H1 (cell line): ENCODE measurements around the gene LIX1L. TPM values are rescaled to one million over a fixed set of nuclear protein-coding genes. Genes with fewer than 3 reads are reported as not detected.

Experiments used
- CTCF ChIA-PET: fragments of 300-600 bp; sonication (Branson Sonifier 250); formaldehyde crosslinking; loops from one replicate; lab custom pipeline; 2021; ENCODE audit not compliant: partially characterized antibody; lab: Charles Lee
- POLR2A ChIA-PET: fragments of 300-600 bp; sonication (Branson Sonifier 250); formaldehyde crosslinking; loops from one replicate; lab custom pipeline; 2021; ENCODE audit warnings: inconsistent platforms; ENCODE audit not compliant: partially characterized antibody; lab: Charles Lee
- DNase-seq, 2 experiments: peaks; one replicate each; pipeline versions ENCODE4 v3.0.0 to v3.0.0-alpha.2; 2010 to 2022; ENCODE audit warnings: low spot score in 2 of 2, low read depth in 1 of 2, mixed read lengths in 1 of 2
- FAIRE-seq: peaks from 2 replicates; lab custom pipeline; 2011; peaks lifted over from hg19 to GRCh38; lab: Jason Lieb, UNC
- H2AFZ ChIP-seq: 2 replicates; pipeline ENCODE4 v1.8.1; 2012; ENCODE audit warnings: low read length, inconsistent platforms
- H2AK5ac ChIP-seq: 2 replicates; pipeline ENCODE4 v1.6.1; 2013; ENCODE audit warnings: low read depth, low read length
- H2BK120ac ChIP-seq: replicated peaks from 2 replicates; pipeline ENCODE3; 2013; ENCODE audit warnings: low read depth, low read length, inconsistent platforms
- H2BK12ac ChIP-seq: 2 replicates; pipeline ENCODE4 v1.6.1; 2013; ENCODE audit warnings: low read depth, low read length
- H2BK15ac ChIP-seq: 2 replicates; pipeline ENCODE4 v1.6.1; 2013; ENCODE audit warnings: low read length
- H2BK20ac ChIP-seq: 2 replicates; pipeline ENCODE4 v1.6.1; 2013; ENCODE audit warnings: low read length
- H2BK5ac ChIP-seq: 2 replicates; pipeline ENCODE4 v1.6.1; 2013; ENCODE audit warnings: low read depth, low read length
- H3K14ac ChIP-seq: 2 replicates; pipeline ENCODE4 v1.6.1; 2013; ENCODE audit warnings: inconsistent platforms; ENCODE audit not compliant: insufficient read length
- H3K18ac ChIP-seq: 2 replicates; pipeline ENCODE4 v1.6.1; 2013; ENCODE audit warnings: low read length; ENCODE audit errors: extremely low read depth
- H3K23ac ChIP-seq: 2 replicates; pipeline ENCODE4 v1.6.1; 2013; ENCODE audit warnings: inconsistent platforms; ENCODE audit not compliant: insufficient read length
- H3K23me2 ChIP-seq: 2 replicates; pipeline ENCODE4 v1.6.1; 2013; ENCODE audit warnings: low read depth, low read length
- H3K27ac ChIP-seq: 2 replicates; pipeline ENCODE4 v1.6.1; 2011; ENCODE audit warnings: low read depth, low read length, inconsistent platforms
- H3K27me3 ChIP-seq, 4 experiments: replicated peaks in 1 of 4; 1 replicate in 1 of 4; 2 replicates in 3 of 4; pipeline versions ENCODE4 v1.6.1 to v1.8.1; 2011 to 2013; ENCODE audit warnings: low read length in 3 of 4, mild to moderate bottlenecking in 3 of 4, inconsistent platforms in 2 of 4, mixed read lengths in 2 of 4, moderate library complexity in 1 of 4; ENCODE audit not compliant: control insufficient read depth in 3 of 4, insufficient read depth in 3 of 4; ENCODE audit errors: extremely low read depth in 1 of 4
- H3K36me3 ChIP-seq, 4 experiments: 2 replicates each; pipeline versions ENCODE4 v1.6.1 to v1.8.1; 2011 to 2013; ENCODE audit warnings: mild to moderate bottlenecking in 4 of 4, low read length in 3 of 4, moderate library complexity in 2 of 4, control low read depth in 1 of 4, inconsistent platforms in 1 of 4; ENCODE audit not compliant: insufficient read depth in 4 of 4, control insufficient read depth in 2 of 4
- H3K4ac ChIP-seq: replicated peaks from 2 replicates; pipeline ENCODE3; 2013; ENCODE audit warnings: low read length, low read depth, mixed read lengths, inconsistent platforms; ENCODE audit not compliant: insufficient read length
- H3K4me1 ChIP-seq, 4 experiments: replicated peaks in 1 of 4; 1 replicate in 1 of 4; 2 replicates in 3 of 4; pipeline versions ENCODE4 v1.6.1 to v1.8.1; 2011 to 2013; ENCODE audit warnings: low read length in 3 of 4, inconsistent platforms in 2 of 4, mixed read lengths in 1 of 4; ENCODE audit not compliant: insufficient read depth in 4 of 4, control insufficient read depth in 3 of 4
- H3K4me2 ChIP-seq, 2 experiments: 2 replicates each; pipeline versions ENCODE4 v1.6.1 to v1.8.1; 2011 to 2013; ENCODE audit warnings: low read depth in 2 of 2, low read length in 2 of 2, control low read depth in 1 of 2, inconsistent platforms in 1 of 2, mild to moderate bottlenecking in 1 of 2; ENCODE audit not compliant: insufficient read depth in 1 of 2
- H3K4me3 ChIP-seq, 4 experiments: fragments of 200-600, 300-600 bp in 1 of 4; sonication (generic), shearing (Covaris generic), sonication (Bioruptor Twin) in 1 of 4; 2 replicates each; pipeline versions ENCODE4 v1.5.1 to v1.8.1; 2011 to 2016; ENCODE audit warnings: low read length in 4 of 4, low read depth in 3 of 4, control low read depth in 2 of 4, inconsistent platforms in 2 of 4, mild to moderate bottlenecking in 2 of 4, mixed read lengths in 1 of 4, moderate library complexity in 1 of 4; ENCODE audit not compliant: insufficient read depth in 2 of 4; ENCODE audit errors: extremely low read depth in 1 of 4
- H3K56ac ChIP-seq: replicated peaks from 2 replicates; pipeline ENCODE3; 2013; ENCODE audit warnings: low read depth, mild to moderate bottlenecking, mixed read lengths, low read length, inconsistent platforms; ENCODE audit not compliant: insufficient read length
- H3K79me1 ChIP-seq: 2 replicates; pipeline ENCODE4 v1.6.1; 2013; ENCODE audit warnings: low read depth, low read length, control low read depth
- H3K79me2 ChIP-seq, 2 experiments: 2 replicates each; pipeline versions ENCODE4 v1.6.1 to v1.8.1; 2012 to 2013; ENCODE audit warnings: low read length in 2 of 2, mild to moderate bottlenecking in 2 of 2, inconsistent platforms in 1 of 2; ENCODE audit not compliant: insufficient read depth in 2 of 2, control insufficient read depth in 1 of 2
- H3K9ac ChIP-seq, 4 experiments: replicated peaks in 1 of 4; 1 replicate in 1 of 4; 2 replicates in 3 of 4; pipeline versions ENCODE4 v1.6.1 to v1.8.1; 2011 to 2013; ENCODE audit warnings: low read depth in 3 of 4, low read length in 3 of 4, control low read depth in 2 of 4, mild to moderate bottlenecking in 2 of 4, moderate library complexity in 2 of 4, inconsistent platforms in 1 of 4; ENCODE audit errors: extremely low read depth in 1 of 4
- H3K9me3 ChIP-seq, 2 experiments: 2 replicates each; pipeline versions ENCODE4 v1.6.1 to v1.8.1; 2012 to 2013; ENCODE audit warnings: mild to moderate bottlenecking in 2 of 2, moderate library complexity in 2 of 2, control low read depth in 1 of 2, inconsistent platforms in 1 of 2, low read depth in 1 of 2, low read length in 1 of 2, mixed read lengths in 1 of 2; ENCODE audit not compliant: insufficient read depth in 2 of 2
- H4K20me1 ChIP-seq, 2 experiments: replicated peaks in 1 of 2; 2 replicates each; pipeline versions ENCODE3 to v1.8.1; 2011 to 2013; ENCODE audit warnings: inconsistent platforms in 2 of 2, low read length in 2 of 2, mild to moderate bottlenecking in 1 of 2; ENCODE audit not compliant: insufficient read depth in 2 of 2, control insufficient read depth in 1 of 2
- H4K5ac ChIP-seq: 2 replicates; pipeline ENCODE4 v1.6.1; 2013; ENCODE audit warnings: low read length, low read depth, mixed read lengths, inconsistent platforms; ENCODE audit not compliant: insufficient read length
- H4K8ac ChIP-seq: 2 replicates; pipeline ENCODE4 v1.8.0; 2013; ENCODE audit warnings: mild to moderate bottlenecking, moderate library complexity, low read length, inconsistent platforms; ENCODE audit not compliant: insufficient read depth; ENCODE audit errors: extremely low read depth
- H4K91ac ChIP-seq: replicated peaks from 2 replicates; pipeline ENCODE3; 2013; ENCODE audit warnings: low read length, mixed read lengths, inconsistent platforms; ENCODE audit not compliant: insufficient read length
- ASH2L ChIP-seq: fragments of 200-600, 300-600 bp; sonication (generic); IDR thresholded peaks from one replicate; pipeline ENCODE4 v1.7.1; 2017; ENCODE audit warnings: low read length
- BCL11A ChIP-seq, 2 experiments: IDR thresholded peaks; one replicate each; pipeline ENCODE4 v1.6.1; 2011; ENCODE audit warnings: low read depth in 2 of 2, low read length in 2 of 2, mild to moderate bottlenecking in 2 of 2
- CREB1 ChIP-seq: IDR thresholded peaks from 2 replicates; pipeline ENCODE4 v1.6.1; 2012; ENCODE audit warnings: inconsistent platforms
- KDM4A ChIP-seq: IDR thresholded peaks from one replicate; pipeline ENCODE4 v1.7.1; 2012; ENCODE audit warnings: low read depth, mild to moderate bottlenecking, moderate library complexity, low read length, inconsistent platforms; ENCODE audit not compliant: severe bottlenecking
- MAX ChIP-seq: IDR thresholded peaks from 2 replicates; pipeline ENCODE4 v1.6.1; 2012; ENCODE audit warnings: inconsistent platforms
- PHF8 ChIP-seq: fragments of 200-600 bp; sonication (generic); conservative IDR thresholded peaks from 2 replicates; pipeline ENCODE4 v1.7.1; 2012; ENCODE audit warnings: low read depth, mild to moderate bottlenecking, inconsistent platforms, low read length, moderate library complexity
- POLR2AphosphoS5 ChIP-seq: IDR thresholded peaks from 2 replicates; pipeline ENCODE4 v1.6.1; 2011; ENCODE audit warnings: low read depth, low read length
- RAD21 ChIP-seq, 2 experiments: IDR thresholded peaks in 1 of 2; conservative IDR thresholded peaks in 1 of 2; 2 replicates each; pipeline ENCODE4 v1.6.1; 2011; ENCODE audit warnings: low read depth in 2 of 2, low read length in 2 of 2, improper control_type of control experiment in 1 of 2, inconsistent platforms in 1 of 2, mild to moderate bottlenecking in 1 of 2, moderate library complexity in 1 of 2
- SIN3A ChIP-seq, 2 experiments: IDR thresholded peaks in 1 of 2; conservative IDR thresholded peaks in 1 of 2; 2 replicates each; pipeline ENCODE4 v1.6.1; 2011 to 2012; ENCODE audit warnings: low read length in 2 of 2, improper control_type of control experiment in 1 of 2, low read depth in 1 of 2, mild to moderate bottlenecking in 1 of 2
- SIRT6 ChIP-seq: IDR thresholded peaks from one replicate; pipeline ENCODE4 v1.7.1; 2012; ENCODE audit warnings: low read length, inconsistent platforms
- TAF1 ChIP-seq: IDR thresholded peaks from 2 replicates; pipeline ENCODE4 v1.6.1; 2011; ENCODE audit warnings: mild to moderate bottlenecking, low read depth, low read length
- WGBS, 2 experiments: shearing (Covaris generic) in 1 of 2; methylation state at CpG; one replicate each; pipeline versions ENCODE4 v1.1.6 to v1.1.7; 2013 to 2015; ENCODE audit warnings: low lambda C conversion rate in 2 of 2, mixed read lengths in 2 of 2, inconsistent platforms in 1 of 2, low coverage in 1 of 2, missing lambda C conversion rate in 1 of 2; ENCODE audit not compliant: insufficient replicate concordance in 2 of 2, insufficient coverage in 1 of 2, insufficient read length in 1 of 2; ENCODE audit errors: extremely low coverage in 1 of 2, missing lambda C conversion rate in 1 of 2; 5-methylcytosine and 5-hydroxymethylcytosine counted together
- polyA plus RNA-seq, 7 experiments: library from polyadenylated mRNA; depleted of rRNA in 3 of 7; stranded (reverse) in 5 of 7; unstranded in 2 of 7; fragments of >200 nt in 5 of 7; fragments of 200-250 nt in 2 of 7; gene quantifications; 1 replicate in 5 of 7; 2 replicates in 1 of 7; 4 replicates in 1 of 7; pipeline versions ENCODE4 v1.2.1 to v1.2.3, GENCODE V29; 2011 to 2013; ENCODE audit warnings: missing spikeins in 2 of 7, mixed read lengths in 2 of 7
- total RNA-seq: library from RNA; stranded (reverse); fragmentation: NEBNext Ultra II Directional; extraction: Animal tissue kit (Norgen Biotek cat#: 25700); gene quantifications from 2 replicates; pipeline ENCODE4 v1.2.1, GENCODE V29; 2021

Gene LIX1L
- total and polyA plus RNA-seq, 2 of the 8 experiments (the other 6 are each of a cell fraction or from before 2014, with no cell fraction given), result 2.9 to 3.7 TPM

GRCh38 chr1:145960468-145961108 is 2.8 kb upstream of the LIX1L start:
- H2BK15ac ChIP-seq, result no peak overlapping the region
- CTCF ChIA-PET, result no interaction called here
- H3K14ac ChIP-seq, result no peak overlapping the region
- H4K91ac ChIP-seq, result no peak overlapping the region
- H3K56ac ChIP-seq, result no peak overlapping the region
- FAIRE-seq (no peak), DNase-seq (peak in 1 of 2 experiments; percentile 92)
- no peaks in the 10 kb centered on the region for H3K9me3 ChIP-seq
- no peaks in the 10 kb centered on the region for H3K36me3 ChIP-seq
- H2BK5ac ChIP-seq, result 0 out of 2 replicates have a peak overlapping the region, but pooled peaks have one; percentile 38
- H3K79me1 ChIP-seq, result no peaks in the 10 kb centered on the region
- H4K20me1 ChIP-seq, result peaks cover 0 to 2% of the 10 kb centered on the region in 2 experiments
- WGBS, 2 experiments, result 0% methylated on average over 28 of the region's 44 CpGs; no CpG with 5 or more reads in 1 of the 2 experiments
- H2AK5ac ChIP-seq, result no peak overlapping the region
- H4K8ac ChIP-seq, result peak overlapping the region; percentile 51; the same call in 1 of the 2 replicates
- peak overlapping the region; percentile 85; the same call in 1 of the 2 replicates for H3K18ac ChIP-seq
- H3K4me1 ChIP-seq, result peaks cover 0 to 20% (median 11%) of the 10 kb centered on the region in 4 experiments; a peak in 6 of 7 replicates
- H3K9ac ChIP-seq, result peak overlapping the region in 1 of 4 experiments; percentile 15; a peak in 3 of 7 replicates
- no peak overlapping the region for H2BK120ac ChIP-seq
- H3K79me2 ChIP-seq, result no peaks in the 10 kb centered on the region
- no peak overlapping the region for H3K23ac ChIP-seq
- H4K5ac ChIP-seq, result no peak overlapping the region
- H3K4ac ChIP-seq, result no peak overlapping the region
- H2AFZ ChIP-seq, result peak overlapping the region; percentile 40; the same call in 1 of the 2 replicates
- H3K23me2 ChIP-seq, result peaks cover 25% of the 10 kb centered on the region
- no peak overlapping the region for H2BK20ac ChIP-seq
- H3K27me3 ChIP-seq, result peaks cover 25 to 75% (median 66%) of the 10 kb centered on the region in 4 experiments
- peak overlapping the region; percentile 56 to 85 (median 82) for H3K4me3 ChIP-seq
- H3K27ac ChIP-seq, result no peak overlapping the region
- peak overlapping the region; percentile 93 to 98 for H3K4me2 ChIP-seq
- POLR2A ChIA-PET, result interaction anchor here (0.7 to 5.3 kb wide), 3 partner anchors 33 to 74 kb away, joined by 3 to 31 read pairs (median 4); partner anchors contain the start of genes RBM8A and TXNIP
- H2BK12ac ChIP-seq, result no peak overlapping the region
- peak; percentile 97 for TF ChIP-seq KDM4A
- TF ChIP-seq ASH2L, result peak; percentile 41
- 0 out of 2 replicates have a peak, but pooled peaks have one; percentile 20 for TF ChIP-seq POLR2AphosphoS5
- TF ChIP-seq CREB1, result peak; percentile 78
- TF ChIP-seq PHF8, result peak; percentile 34; the same call in 1 of the 2 replicates
- TF ChIP-seq TAF1, result peak; percentile 46; the same call in 1 of the 2 replicates
- peak in 1 of 2 experiments; percentile 51; a peak in 1 of 4 replicates for TF ChIP-seq SIN3A (conservative IDR thresholded peaks at IDR 0.05 in 1 of 2, IDR thresholded peaks at IDR 0.05 in 1 of 2; ENCODE audit: low read depth in 1 of 2, low read length in 2 of 2)
- 0 out of 2 replicates have a peak, but pooled peaks have one; percentile 17 for TF ChIP-seq MAX
- TF ChIP-seq SIRT6, result no peak
- peak in 1 of 2 experiments; percentile 3; a peak in 1 of 4 replicates for TF ChIP-seq RAD21 (IDR thresholded peaks at IDR 0.05 in 1 of 2, conservative IDR thresholded peaks at IDR 0.05 in 1 of 2; ENCODE audit: low read depth in 2 of 2, low read length in 2 of 2)
- no peak for TF ChIP-seq BCL11A (IDR thresholded peaks at IDR 0.05; ENCODE audit: low read depth in 2 of 2, low read length in 2 of 2)
